Stimulated activated CD8-positive, alpha-beta memory T cell treated with anti-CD3 and anti-CD28 coated beads, Interleukin-4, amount 100 ng/mL, for 48 hours (primary cell): ENCODE data around the gene CCNH.

ENCODE experiments used
- DNase-seq: peaks from one replicate; pipeline ENCODE4 v3.0.0-alpha.2; 2020

Gene CCNH

GRCh38 chr5:87412630-87413342 lies at the start of gene CCNH:
TSS of gene CCNH (minus strand) at chr5:87412930. CDS start at chr5:87412794, 136 bp downstream.
- DNase-seq: peak; percentile 96

- DNase-seq: no peak
Measured at GRCh38 chr5:87457706-87458105, 45.0 kb upstream of the CCNH start.

- DNase-seq: no peak
Measured at GRCh38 chr5:87453801-87454200, 41.1 kb upstream of the CCNH start.

- DNase-seq: no peak
Measured at GRCh38 chr5:87452837-87453236, 40.1 kb upstream of the CCNH start.

- DNase-seq: no peak
Measured at GRCh38 chr5:87442419-87442818, 29.7 kb upstream of the CCNH start.

GRCh38 chr5:87438231-87438630 lies 25.5 kb upstream of the CCNH start:
- DNase-seq: no peak

- DNase-seq: no peak
Measured at GRCh38 chr5:87437724-87438123, 25.0 kb upstream of the CCNH start.

- DNase-seq: no peak
Measured at GRCh38 chr5:87435144-87435694, 22.5 kb upstream of the CCNH start.

GRCh38 chr5:87434461-87434860 lies 21.7 kb upstream of the CCNH start:
- DNase-seq: no peak

- no peak for DNase-seq
Measured at GRCh38 chr5:87433945-87434344, 21.2 kb upstream of the CCNH start.

- DNase-seq: no peak
Measured at GRCh38 chr5:87432460-87432859, 19.7 kb upstream of the CCNH start.

GRCh38 chr5:87430863-87431457 lies 18.2 kb upstream of the CCNH start:
- DNase-seq: no peak

GRCh38 chr5:87423755-87424154 lies 11.0 kb upstream of the CCNH start:
- no peak for DNase-seq

GRCh38 chr5:87421307-87421706 lies 8.6 kb upstream of the CCNH start:
- no peak for DNase-seq

GRCh38 chr5:87418506-87418905 lies 5.8 kb upstream of the CCNH start:
- no peak for DNase-seq

- no peak for DNase-seq
Measured at GRCh38 chr5:87413343-87413645, 564 bp upstream of the CCNH start.

- peak; percentile 41 for DNase-seq
Measured at GRCh38 chr5:87411973-87412629, 629 bp downstream of the CCNH start.

GRCh38 chr5:87411586-87411972 lies 1.2 kb downstream of the CCNH start:
- DNase-seq: no peak

GRCh38 chr5:87410931-87411330 lies 1.8 kb downstream of the CCNH start:
- no peak for DNase-seq

GRCh38 chr5:87408204-87408603 lies 4.5 kb downstream of the CCNH start:
- DNase-seq: no peak

- no peak for DNase-seq
Measured at GRCh38 chr5:87405472-87406155, 7.1 kb downstream of the CCNH start.

- no peak for DNase-seq
Measured at GRCh38 chr5:87404359-87404758, 8.4 kb downstream of the CCNH start.

GRCh38 chr5:87403899-87404298 lies 8.8 kb downstream of the CCNH start:
- no peak for DNase-seq

GRCh38 chr5:87403409-87403808 lies 9.3 kb downstream of the CCNH start:
- DNase-seq: no peak
